GM19324 (cell line): ENCODE measurements around the gene ZNF438.
"Not testable (repeated sequence)": the region's sequence is repeated elsewhere in the genome, so short reads cannot be mapped to it uniquely, and the experiment has no call there.

Source experiments
- ATAC-seq: cut with Tn5 transposase; IDR thresholded peaks from one replicate; pipeline ENCODE4 v1.9.1; 2021; ENCODE audit warnings: mild to moderate bottlenecking, moderate library complexity; ENCODE audit not compliant: unreplicated experiment, low FRiP score

The ZNF438 gene

GRCh38 chr10:30990971-30991646 is 40.6 kb downstream of the ZNF438 start:
- ATAC-seq, result no peak

- ATAC-seq, result no peak
These were observed 41.3 kb downstream of the ZNF438 start for GRCh38 chr10:30990351-30990750.

- ATAC-seq, result no peak
These were observed 42.7 kb downstream of the ZNF438 start for GRCh38 chr10:30988831-30989435.

- no peak for ATAC-seq
These were observed 44.2 kb downstream of the ZNF438 start for GRCh38 chr10:30987463-30987862.

GRCh38 chr10:30986053-30986555 is 45.6 kb downstream of the ZNF438 start:
- no peak for ATAC-seq

- ATAC-seq, result no peak
These were observed 46.2 kb downstream of the ZNF438 start for GRCh38 chr10:30985512-30985911.

- ATAC-seq, result no peak
These were observed 46.9 kb downstream of the ZNF438 start for GRCh38 chr10:30984563-30985328.

- not testable (repeated sequence) for ATAC-seq
These were observed 48.5 kb downstream of the ZNF438 start for GRCh38 chr10:30983209-30983608.

- ATAC-seq, result no peak
These were observed 50.6 kb downstream of the ZNF438 start for GRCh38 chr10:30980951-30981616.

- no peak for ATAC-seq
These were observed 51.7 kb downstream of the ZNF438 start for GRCh38 chr10:30979956-30980355.

GRCh38 chr10:30978843-30979242 is 52.8 kb downstream of the ZNF438 start:
- ATAC-seq, result no peak

- ATAC-seq, result no peak
These were observed 54.3 kb downstream of the ZNF438 start for GRCh38 chr10:30977385-30977784.

GRCh38 chr10:30974773-30975415 is 56.8 kb downstream of the ZNF438 start:
- ATAC-seq, result no peak

- ATAC-seq, result no peak
These were observed 57.3 kb downstream of the ZNF438 start for GRCh38 chr10:30974355-30974754.

GRCh38 chr10:30973737-30974136 is 57.9 kb downstream of the ZNF438 start:
- no peak for ATAC-seq

GRCh38 chr10:30970760-30971460 is 60.8 kb downstream of the ZNF438 start:
- no peak for ATAC-seq

GRCh38 chr10:30968711-30969110 is 63.0 kb downstream of the ZNF438 start:
- ATAC-seq, result no peak

GRCh38 chr10:30967650-30968410 is 63.8 kb downstream of the ZNF438 start:
- no peak for ATAC-seq
